ENCODE measurements around the gene SLC25A11.

- no peak for TF ChIP-seq CTCF (IDR thresholded peaks at IDR 0.05; ENCODE audit: low read depth, low read length)
- TF ChIP-seq EZH2phosphoT487 (IDR thresholded peaks at IDR 0.05; ENCODE audit: low read depth) = no peak
Observed at GRCh38 chr17:4938688-4939545, 929 bp downstream of the SLC25A11 start.

Data from OCI-LY3 (cell line).